ENCODE data around the gene TRIO. TPM values are rescaled to one million over a fixed set of nuclear protein-coding genes. Genes with fewer than 3 reads are reported as not detected.
A peak's percentile ranks its signal among the peaks of the same experiment; 100 is the strongest.

The TRIO gene
- total RNA-seq, 3 donors from 2014 or later = 4.6 to 6.6 (median 5.7) TPM

DNA sequence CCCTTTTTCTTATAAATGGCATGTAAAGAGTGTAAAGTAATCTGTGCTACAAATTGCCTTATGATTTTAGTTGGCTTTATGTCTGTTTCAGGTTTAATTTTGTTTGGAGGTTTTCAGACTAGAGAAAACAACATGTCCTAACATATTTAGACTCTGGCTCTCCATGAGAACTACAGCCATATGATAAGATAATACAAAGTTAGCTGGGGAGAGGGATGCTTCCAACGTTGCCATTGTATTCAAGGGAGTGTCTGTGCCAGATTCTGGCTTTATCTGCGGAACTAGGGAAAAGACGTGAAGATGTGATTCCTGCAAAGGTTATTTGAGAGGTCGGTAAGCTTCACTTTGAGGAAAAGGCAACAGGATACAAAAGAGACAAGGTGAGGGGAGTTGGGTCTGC, 298.5 kb downstream of the TRIO start:
- H3K9me3 Mint-ChIP-seq = no peaks in the 10 kb centered on the region
- peaks cover 8% of the 10 kb centered on the region for H3K4me1 Mint-ChIP-seq (ENCODE audit: low read depth)
- H3K36me3 Mint-ChIP-seq (ENCODE audit: insufficient read depth) = no peaks in the 10 kb centered on the region
- no peaks in the 10 kb centered on the region for H3K27me3 Mint-ChIP-seq (ENCODE audit: low read depth)
- no peak overlapping the region for H3K4me3 Mint-ChIP-seq
- no peak for DNase-seq
- no peak for ATAC-seq

DNA sequence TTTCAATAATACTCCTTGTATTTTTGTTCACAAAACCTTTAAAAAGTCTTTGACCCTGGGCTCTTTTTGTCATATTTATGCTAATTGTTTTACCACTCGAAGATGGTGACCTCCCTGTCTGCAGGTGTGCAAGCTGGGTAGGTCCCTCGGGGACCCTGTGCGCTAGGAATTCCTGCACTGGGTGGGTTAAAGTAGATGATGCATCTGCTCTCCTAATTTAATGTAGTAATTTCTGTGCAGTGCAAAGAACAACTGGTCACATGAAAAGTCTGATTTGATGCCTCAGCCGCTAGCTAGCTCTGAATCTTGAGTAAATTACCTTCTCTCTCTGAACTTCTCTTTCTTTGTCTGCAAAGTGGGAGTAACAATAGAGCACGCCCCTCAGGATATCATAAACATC, 299.4 kb downstream of the TRIO start:
- Mint-ChIP-seq H3K4me3 (no peak overlapping the region), H3K36me3 (ENCODE audit: insufficient read depth) (no peaks in the 10 kb centered on the region), H3K4me1 (ENCODE audit: low read depth) (peaks cover 8% of the 10 kb centered on the region), H3K9me3 (no peaks in the 10 kb centered on the region), H3K27me3 (ENCODE audit: low read depth) (no peaks in the 10 kb centered on the region)
- ATAC-seq (no peak), DNase-seq (no peak)

DNA sequence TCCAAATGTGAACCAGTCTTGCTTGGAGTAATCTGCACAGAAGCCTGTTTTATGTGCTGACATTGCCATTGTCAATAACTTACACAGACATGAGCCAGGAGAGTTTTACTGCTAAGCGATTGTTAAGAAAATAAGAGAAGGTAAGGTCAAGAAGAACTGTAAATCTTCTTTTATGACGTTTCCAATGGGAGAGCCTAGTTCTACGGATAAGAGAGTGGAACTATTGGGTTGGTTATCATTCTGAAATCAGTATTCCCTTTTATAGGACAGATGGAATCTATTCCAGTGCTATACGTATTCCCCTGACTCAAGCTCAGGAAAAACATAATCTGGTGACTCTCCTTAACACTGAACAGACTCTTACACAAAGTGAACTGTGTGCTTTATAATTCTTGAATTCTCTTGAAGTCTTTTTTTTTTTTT, 300.5 kb downstream of the TRIO start:
- no peaks in the 10 kb centered on the region for H3K27me3 Mint-ChIP-seq (ENCODE audit: low read depth)
- no peak overlapping the region for H3K4me3 Mint-ChIP-seq
- H3K36me3 Mint-ChIP-seq (ENCODE audit: insufficient read depth) = no peaks in the 10 kb centered on the region
- ATAC-seq (no peak), DNase-seq (no peak)
- no peaks in the 10 kb centered on the region for H3K4me1 Mint-ChIP-seq (ENCODE audit: low read depth)
- H3K9me3 Mint-ChIP-seq = no peaks in the 10 kb centered on the region

DNA sequence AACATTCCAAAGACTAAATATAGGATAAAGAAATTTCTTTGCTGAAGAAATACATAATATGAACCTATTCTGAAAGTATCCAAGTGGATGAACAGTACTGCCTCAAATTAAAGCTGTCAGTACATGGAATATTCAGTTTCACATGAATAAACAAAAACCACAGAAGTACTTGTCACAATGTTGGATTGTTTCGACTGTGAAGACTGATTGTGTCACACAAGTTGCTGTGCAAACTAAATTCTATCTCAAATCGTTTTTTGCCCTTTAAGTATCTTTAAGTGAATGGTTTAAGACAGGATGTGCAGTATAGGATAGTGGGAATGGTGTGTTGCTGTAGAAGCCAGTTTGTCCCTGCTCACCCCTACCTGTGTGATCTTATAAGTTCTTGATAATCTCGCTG, 301.0 kb downstream of the TRIO start:
- Mint-ChIP-seq H3K4me3 (no peak overlapping the region), H3K27me3 (ENCODE audit: low read depth) (no peaks in the 10 kb centered on the region), H3K4me1 (ENCODE audit: low read depth) (no peaks in the 10 kb centered on the region), H3K36me3 (ENCODE audit: insufficient read depth) (no peaks in the 10 kb centered on the region), H3K9me3 (no peaks in the 10 kb centered on the region)
- no peak for ATAC-seq
- DNase-seq = no peak

DNA sequence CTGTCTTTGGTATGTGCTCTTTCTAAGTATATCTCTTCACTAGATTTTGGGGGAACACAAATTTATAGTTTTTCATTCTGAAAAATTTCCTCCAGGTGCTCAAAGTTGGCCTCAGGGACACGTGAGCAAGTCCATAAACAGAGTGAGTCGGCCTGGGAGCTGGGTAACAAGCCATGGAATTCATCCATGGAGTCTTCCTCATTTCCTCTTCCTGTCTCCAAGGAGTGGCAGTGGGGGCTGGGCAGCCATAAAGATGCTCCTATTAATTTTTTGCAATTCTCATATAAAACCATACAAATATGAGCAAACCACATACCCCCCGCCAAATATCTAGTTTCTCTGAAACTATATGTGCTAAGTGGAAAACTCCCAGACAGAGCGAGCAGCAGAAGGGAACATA, 301.9 kb downstream of the TRIO start:
- Mint-ChIP-seq H3K4me3 (no peak overlapping the region), H3K9me3 (no peaks in the 10 kb centered on the region), H3K27me3 (ENCODE audit: low read depth) (no peaks in the 10 kb centered on the region), H3K4me1 (ENCODE audit: low read depth) (peaks cover 2% of the 10 kb centered on the region), H3K36me3 (ENCODE audit: insufficient read depth) (no peaks in the 10 kb centered on the region)
- DNase-seq = no peak
- no peak for ATAC-seq

DNA sequence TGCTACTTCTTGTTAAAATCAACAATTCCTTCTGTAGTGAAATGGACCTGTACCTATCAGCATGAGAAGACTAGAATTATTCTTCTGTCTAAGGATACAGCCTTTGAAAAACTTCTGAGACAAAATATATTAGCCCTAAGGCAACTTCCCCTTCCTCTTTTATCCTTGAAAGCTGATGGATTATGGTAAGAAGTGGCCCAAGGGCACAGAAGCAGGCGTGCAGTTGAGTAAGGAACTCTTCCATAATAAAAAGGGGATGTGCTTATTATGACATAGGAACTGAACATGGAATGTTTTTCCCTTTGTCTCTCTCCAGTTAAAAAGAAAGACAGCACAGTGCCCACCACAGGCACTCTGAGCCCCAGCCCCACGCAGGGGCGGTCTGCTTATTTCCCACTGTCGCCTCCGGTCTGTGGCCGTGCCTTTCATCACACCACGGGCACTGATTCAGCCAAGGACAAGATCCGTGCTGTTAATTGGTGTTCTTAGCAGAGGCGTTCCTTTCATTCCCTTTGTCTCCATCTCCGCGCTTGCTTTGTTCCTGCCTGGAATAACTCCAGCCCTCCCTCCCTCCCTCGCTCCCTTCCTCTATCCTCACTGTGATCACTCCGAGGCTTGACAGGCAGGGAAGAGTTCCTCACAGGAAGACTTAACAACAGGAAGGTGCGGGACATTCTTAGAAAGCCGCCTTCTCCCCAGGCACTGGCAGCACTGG, 302.6 kb downstream of the TRIO start:
- DNase-seq (no peak), ATAC-seq (no peak)
- no peaks in the 10 kb centered on the region for H3K27me3 Mint-ChIP-seq (ENCODE audit: low read depth)
- no peaks in the 10 kb centered on the region for H3K9me3 Mint-ChIP-seq
- no peaks in the 10 kb centered on the region for H3K36me3 Mint-ChIP-seq (ENCODE audit: insufficient read depth)
- no peak overlapping the region for H3K4me3 Mint-ChIP-seq
- peaks cover 4% of the 10 kb centered on the region for H3K4me1 Mint-ChIP-seq (ENCODE audit: low read depth)

DNA sequence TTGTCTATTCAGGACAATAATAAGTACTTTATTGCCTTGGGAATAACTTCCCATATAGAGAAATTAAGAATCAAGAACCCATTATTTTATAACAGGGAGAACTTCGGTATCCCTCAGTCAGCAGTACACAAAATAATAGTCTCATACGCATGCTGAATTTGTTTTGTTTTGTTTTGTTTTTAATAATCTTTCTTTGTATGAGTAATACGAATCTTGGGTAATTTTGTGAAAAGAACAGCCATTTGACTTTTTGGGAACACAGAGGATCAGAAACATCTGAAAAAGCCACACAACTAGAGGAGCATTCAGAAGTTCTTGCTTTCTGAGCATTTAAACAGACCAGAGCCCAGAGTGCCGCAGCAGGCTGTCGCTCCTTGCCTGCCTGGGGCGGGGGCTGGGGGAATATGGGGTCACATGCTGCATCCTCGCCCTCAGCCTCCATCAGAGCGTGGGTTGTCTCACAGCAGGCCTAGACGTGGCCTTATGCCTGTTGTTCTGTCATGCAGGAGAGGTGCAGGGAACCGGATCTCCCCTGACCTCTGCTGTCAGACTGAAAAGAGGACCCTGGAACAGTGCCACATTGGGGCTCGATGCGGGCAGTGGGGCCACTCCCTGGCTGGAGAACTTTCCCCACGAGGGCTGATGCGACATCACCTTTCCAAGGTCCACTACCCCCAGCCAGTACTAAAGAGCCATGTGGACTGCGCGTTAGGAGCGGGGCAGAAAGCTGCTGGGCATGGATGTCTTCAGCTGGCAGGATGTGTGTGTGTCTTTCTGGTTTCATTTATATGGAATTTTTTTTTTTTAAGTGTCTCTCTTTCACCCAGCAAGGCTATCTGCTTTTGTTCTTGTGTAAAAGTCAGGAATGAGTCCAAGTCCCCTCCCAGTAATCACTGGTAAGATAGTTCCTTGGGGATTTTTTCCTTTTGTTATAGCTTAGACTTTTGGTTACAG, 305.1 kb downstream of the TRIO start:
- ATAC-seq (no peak), DNase-seq (no peak)
- no peaks in the 10 kb centered on the region for H3K36me3 Mint-ChIP-seq (ENCODE audit: insufficient read depth)
- H3K27me3 Mint-ChIP-seq (ENCODE audit: low read depth) = no peaks in the 10 kb centered on the region
- H3K4me1 Mint-ChIP-seq (ENCODE audit: low read depth) = peaks cover 4% of the 10 kb centered on the region
- H3K9me3 Mint-ChIP-seq = no peaks in the 10 kb centered on the region
- H3K4me3 Mint-ChIP-seq = no peak overlapping the region

DNA sequence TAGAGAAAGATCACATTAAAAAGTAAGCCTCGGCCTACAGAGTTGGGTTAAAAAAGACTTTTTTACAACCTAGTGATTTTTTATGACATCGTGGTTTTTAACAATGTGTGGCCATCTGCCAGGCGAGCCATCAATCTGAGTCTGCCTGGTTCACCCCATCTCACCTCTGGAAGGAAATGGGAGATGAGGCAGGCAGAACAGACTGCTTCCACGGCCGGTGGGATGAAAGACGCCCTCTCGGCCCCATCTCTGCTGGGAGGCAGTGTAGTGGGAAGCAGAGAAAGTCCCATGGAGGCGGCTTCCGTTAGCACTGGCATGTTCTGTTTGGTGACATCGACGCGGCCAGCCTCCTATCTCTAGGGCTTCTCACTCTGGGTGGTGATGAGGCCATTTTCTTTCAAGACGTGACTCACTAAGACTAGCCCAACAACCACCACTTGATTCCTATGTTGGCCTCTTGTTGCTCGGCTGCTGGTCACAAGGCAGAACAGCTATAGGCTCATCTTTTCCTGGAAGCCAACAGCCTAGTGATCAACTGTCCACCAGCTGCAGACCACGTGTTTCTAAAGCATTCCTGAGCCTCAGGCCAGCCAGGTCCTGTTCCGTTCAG, 306.0 kb downstream of the TRIO start:
- Mint-ChIP-seq H3K27me3 (ENCODE audit: low read depth) (no peaks in the 10 kb centered on the region), H3K4me3 (no peak overlapping the region), H3K4me1 (ENCODE audit: low read depth) (peaks cover 4% of the 10 kb centered on the region), H3K9me3 (no peaks in the 10 kb centered on the region), H3K36me3 (ENCODE audit: insufficient read depth) (no peaks in the 10 kb centered on the region)
- ATAC-seq (no peak), DNase-seq (no peak)

DNA sequence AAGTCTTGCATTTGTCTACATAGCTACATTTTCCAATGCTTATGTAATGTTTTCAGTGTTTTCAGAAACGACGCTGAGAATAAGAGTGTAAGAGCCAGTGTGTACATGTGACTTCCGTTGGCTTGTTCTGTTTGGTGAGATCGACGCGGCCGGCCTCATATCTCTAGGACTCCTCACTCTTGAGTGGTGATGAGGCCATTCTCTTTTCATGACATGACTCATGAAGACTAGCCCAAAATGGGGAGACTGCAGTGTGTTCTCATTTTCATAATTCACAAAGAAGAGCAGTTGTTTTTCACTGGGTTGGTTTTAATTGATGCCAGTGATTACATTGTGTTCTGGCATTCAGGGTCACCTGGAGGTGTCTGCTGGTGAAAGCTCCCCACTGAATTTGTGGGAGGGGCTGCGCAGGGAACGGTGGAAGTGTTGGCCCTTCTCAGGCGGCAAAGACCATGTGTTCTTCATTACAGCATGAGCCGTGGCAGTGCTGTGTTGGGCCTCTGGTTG, 306.9 kb downstream of the TRIO start:
- peaks cover 4% of the 10 kb centered on the region for H3K4me1 Mint-ChIP-seq (ENCODE audit: low read depth)
- DNase-seq = no peak
- H3K36me3 Mint-ChIP-seq (ENCODE audit: insufficient read depth) = no peaks in the 10 kb centered on the region
- no peaks in the 10 kb centered on the region for H3K27me3 Mint-ChIP-seq (ENCODE audit: low read depth)
- H3K4me3 Mint-ChIP-seq = no peak overlapping the region
- peak in 1 of 2 donors; percentile 77 for ATAC-seq
- H3K9me3 Mint-ChIP-seq = no peaks in the 10 kb centered on the region

DNA sequence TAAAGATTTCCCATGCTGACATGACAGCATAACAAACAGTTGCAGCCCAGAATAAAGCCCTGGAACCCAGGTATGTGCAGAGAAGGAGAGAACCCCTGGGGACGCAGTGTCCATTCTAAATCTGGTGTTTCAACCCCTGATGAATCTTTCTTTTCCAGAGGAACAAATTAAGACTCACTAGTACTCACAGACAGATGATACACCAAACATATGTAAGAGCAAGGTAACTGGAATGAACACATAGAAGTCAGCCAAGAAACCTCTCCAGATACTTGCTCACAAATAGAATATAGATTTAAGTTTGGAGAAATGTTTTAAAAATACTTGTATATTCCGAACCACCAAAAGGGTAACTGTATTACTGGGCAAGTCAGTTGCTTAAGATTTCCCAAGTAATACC, 307.6 kb downstream of the TRIO start:
- Mint-ChIP-seq H3K4me1 (ENCODE audit: low read depth) (peaks cover 4% of the 10 kb centered on the region), H3K9me3 (no peaks in the 10 kb centered on the region), H3K36me3 (ENCODE audit: insufficient read depth) (no peaks in the 10 kb centered on the region), H3K4me3 (no peak overlapping the region), H3K27me3 (ENCODE audit: low read depth) (no peaks in the 10 kb centered on the region)
- ATAC-seq (no peak), DNase-seq (no peak)

DNA sequence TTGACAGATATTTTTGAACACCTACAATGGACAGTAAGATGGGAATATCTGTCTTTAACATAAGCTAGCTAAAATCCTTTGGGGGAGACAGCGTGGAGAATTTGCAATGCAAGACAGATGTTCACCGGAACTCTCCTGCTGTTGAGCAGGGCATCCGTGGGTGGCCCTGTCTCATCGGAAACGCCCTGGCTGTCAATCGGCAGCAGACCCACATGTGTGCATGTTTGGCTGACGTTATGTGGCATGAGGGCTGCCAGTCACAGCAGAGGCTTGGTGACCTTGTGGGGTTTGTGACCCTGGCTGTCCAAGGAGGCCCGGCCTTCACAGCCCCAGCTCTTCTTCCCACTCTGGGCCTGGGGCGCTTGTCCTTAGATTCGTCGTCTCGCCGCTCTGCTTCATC, 308.7 kb downstream of the TRIO start:
- ATAC-seq = no peak
- Mint-ChIP-seq H3K27me3 (ENCODE audit: low read depth) (no peaks in the 10 kb centered on the region), H3K36me3 (ENCODE audit: insufficient read depth) (no peaks in the 10 kb centered on the region), H3K4me1 (ENCODE audit: low read depth) (peaks cover 4% of the 10 kb centered on the region), H3K4me3 (no peak overlapping the region), H3K9me3 (no peaks in the 10 kb centered on the region)
- no peak for DNase-seq

DNA sequence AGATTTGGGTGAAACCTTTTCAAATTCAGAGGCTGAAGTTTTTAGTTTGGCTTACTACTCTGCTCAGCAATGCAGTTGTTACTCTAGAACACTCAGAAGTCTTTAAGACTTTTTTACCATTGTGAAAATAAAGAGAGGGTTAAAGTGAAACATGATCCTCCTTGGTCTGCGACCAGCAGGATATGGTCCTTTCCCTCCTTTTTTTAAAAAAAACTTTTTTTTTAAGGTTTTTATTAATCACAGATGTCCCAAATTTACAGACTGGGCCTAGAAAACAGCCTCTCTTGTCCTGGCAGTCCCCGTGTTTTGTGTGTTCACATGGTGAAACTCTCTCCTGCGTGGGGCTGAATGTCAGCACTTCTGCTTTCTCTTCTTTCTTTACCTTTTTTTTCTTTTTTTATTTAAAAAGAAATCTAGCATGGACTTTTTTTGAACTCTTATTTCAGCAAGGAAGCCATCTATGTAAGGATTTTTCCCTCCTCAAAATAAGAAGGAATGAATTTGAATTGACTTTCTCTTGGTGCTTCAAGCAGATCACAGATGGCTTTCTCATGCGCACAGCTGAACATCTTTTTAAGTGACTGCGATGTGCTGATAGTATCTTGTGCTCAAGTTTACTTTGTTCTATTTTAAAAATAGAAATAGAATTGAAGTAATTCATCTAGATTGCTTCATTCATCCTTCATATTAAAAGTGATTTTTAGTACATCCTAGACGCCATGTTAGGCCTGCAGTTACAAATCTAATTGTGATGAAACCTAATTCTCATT, 309.7 kb downstream of the TRIO start:
- no peak for ATAC-seq
- peaks cover 4% of the 10 kb centered on the region for H3K4me1 Mint-ChIP-seq (ENCODE audit: low read depth)
- no peaks in the 10 kb centered on the region for H3K9me3 Mint-ChIP-seq
- DNase-seq = no peak
- no peaks in the 10 kb centered on the region for H3K36me3 Mint-ChIP-seq (ENCODE audit: insufficient read depth)
- no peaks in the 10 kb centered on the region for H3K27me3 Mint-ChIP-seq (ENCODE audit: low read depth)
- H3K4me3 Mint-ChIP-seq = no peak overlapping the region

DNA sequence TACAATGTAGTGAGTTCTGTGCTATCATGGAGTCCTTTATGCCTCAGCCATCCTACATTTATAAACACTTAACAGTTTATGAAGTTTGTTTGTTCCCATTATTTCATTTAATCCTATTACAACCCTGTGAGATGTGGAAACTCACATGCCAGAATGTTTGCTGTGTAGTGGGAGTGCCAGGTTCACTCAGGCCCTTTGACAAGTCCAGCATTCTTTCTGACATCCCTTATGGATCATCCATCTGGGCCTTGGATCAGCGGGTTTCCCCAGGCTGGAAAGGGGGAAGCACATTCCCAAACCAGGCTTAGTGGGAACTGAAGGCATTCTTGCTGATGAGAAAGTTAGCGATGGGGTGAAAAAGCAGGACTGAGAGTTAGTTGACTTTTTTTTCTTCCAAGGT, 310.3 kb downstream of the TRIO start:
- no peak overlapping the region for H3K4me3 Mint-ChIP-seq
- no peaks in the 10 kb centered on the region for H3K27me3 Mint-ChIP-seq (ENCODE audit: low read depth)
- ATAC-seq (no peak), DNase-seq (no peak)
- H3K9me3 Mint-ChIP-seq = no peaks in the 10 kb centered on the region
- H3K36me3 Mint-ChIP-seq (ENCODE audit: insufficient read depth) = no peaks in the 10 kb centered on the region
- H3K4me1 Mint-ChIP-seq (ENCODE audit: low read depth) = peaks cover 4% of the 10 kb centered on the region

DNA sequence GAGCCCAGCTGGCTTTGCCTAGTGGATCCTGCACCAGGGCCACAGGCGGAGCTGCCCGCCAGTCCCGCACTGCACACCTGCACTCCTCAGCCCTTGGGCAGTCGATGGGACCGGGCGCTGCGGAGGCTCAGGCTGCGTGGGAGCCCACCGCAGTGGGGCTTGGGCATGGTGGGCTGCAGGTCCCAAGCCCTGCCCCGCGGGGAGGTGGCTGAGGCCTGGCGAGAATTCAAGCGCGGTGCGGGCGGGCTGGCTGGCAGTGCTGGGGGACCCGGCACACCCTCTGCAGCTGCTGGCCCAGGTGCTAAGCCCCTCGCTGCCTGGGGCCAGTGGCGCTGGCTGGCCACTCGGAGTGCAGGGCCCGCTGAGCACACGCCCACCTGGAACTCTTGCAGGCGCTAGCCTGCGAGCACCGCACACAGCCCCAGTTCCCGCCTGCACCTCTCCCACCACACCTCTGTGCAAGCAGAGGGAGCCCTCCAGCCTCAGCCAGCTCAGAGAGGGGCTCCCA, 312.7 kb downstream of the TRIO start:
- Mint-ChIP-seq H3K27me3 (ENCODE audit: low read depth) (no peaks in the 10 kb centered on the region), H3K9me3 (no peaks in the 10 kb centered on the region), H3K4me1 (ENCODE audit: low read depth) (no peaks in the 10 kb centered on the region), H3K4me3 (no peak overlapping the region), H3K36me3 (ENCODE audit: insufficient read depth) (no peaks in the 10 kb centered on the region)
- no peak for ATAC-seq
- DNase-seq = no peak

All from activated T-cell treated with anti-CD3 and anti-CD28 coated beads, Interleukin-2, amount 50 U/mL, for 4 hours (primary cell).